HT-29 (cell line): ENCODE results near the gene ALG9. TPM values are rescaled to one million over a fixed set of nuclear protein-coding genes. Genes with fewer than 3 reads are reported as not detected.

ENCODE experiments used
- DNase-seq: peaks from one replicate; pipeline ENCODE4 v3.0.0-alpha.2; 2015; ENCODE audit warnings: low spot score
- total RNA-seq: library from RNA; depleted of rRNA; stranded (reverse); fragments of >200 nt; shearing (Covaris generic); gene quantifications from 2 replicates; pipeline ENCODE4 v1.2.3, GENCODE V29; 2014

ALG9 gene
- total RNA-seq, 1 experiment from 2014 or later, result 23.9 TPM

- no peak for DNase-seq
Measured at GRCh38 chr11:111879637-111879960, 8.2 kb upstream of the ALG9 start.

- peak; percentile 100 for DNase-seq
Measured at GRCh38 chr11:111878849-111879636, 7.7 kb upstream of the ALG9 start, which contains the start of the genes CFAP68 and FDXACB1. CFAP68 (plus strand) TSS chr11:111879541; CDS start chr11:111879561, 20 bp downstream. FDXACB1 (minus strand) TSS chr11:111879165; CDS start chr11:111879132, 33 bp downstream.

- DNase-seq, result no peak
Measured at GRCh38 chr11:111878385-111878848, 7.0 kb upstream of the ALG9 start.

GRCh38 chr11:111871693-111872161 is 346 bp upstream of the ALG9 start:
- DNase-seq, result peak; percentile 26

- DNase-seq, result no peak
Measured at GRCh38 chr11:111870522-111870885, 877 bp downstream of the ALG9 start.

- DNase-seq, result no peak
Measured at GRCh38 chr11:111870113-111870512, 1.3 kb downstream of the ALG9 start.

- DNase-seq, result no peak
Measured at GRCh38 chr11:111860257-111860656, 11.1 kb downstream of the ALG9 start.

- DNase-seq, result no peak
Measured at GRCh38 chr11:111855506-111855905, 15.9 kb downstream of the ALG9 start.

- DNase-seq, result no peak
Measured at GRCh38 chr11:111852103-111852502, 19.3 kb downstream of the ALG9 start.

GRCh38 chr11:111851636-111852035 is 19.7 kb downstream of the ALG9 start:
- peak; percentile 51 for DNase-seq

- no peak for DNase-seq
Measured at GRCh38 chr11:111851067-111851466, 20.3 kb downstream of the ALG9 start.

- no peak for DNase-seq
Measured at GRCh38 chr11:111849631-111850030, 21.8 kb downstream of the ALG9 start.

- DNase-seq, result no peak
Measured at GRCh38 chr11:111846636-111847035, 24.7 kb downstream of the ALG9 start.

GRCh38 chr11:111846063-111846462 is 25.3 kb downstream of the ALG9 start:
- DNase-seq, result no peak

GRCh38 chr11:111845276-111846028 is 25.9 kb downstream of the ALG9 start:
- no peak for DNase-seq

- DNase-seq, result no peak
Measured at GRCh38 chr11:111843661-111844060, 27.7 kb downstream of the ALG9 start.

GRCh38 chr11:111841370-111842053 is 29.9 kb downstream of the ALG9 start:
- peak; percentile 94 for DNase-seq

- no peak for DNase-seq
Measured at GRCh38 chr11:111840143-111840542, 31.2 kb downstream of the ALG9 start.

GRCh38 chr11:111838054-111838453 is 33.3 kb downstream of the ALG9 start:
- no peak for DNase-seq

- no peak for DNase-seq
Measured at GRCh38 chr11:111837366-111837891, 34.0 kb downstream of the ALG9 start.

- peak; percentile 57 for DNase-seq
Measured at GRCh38 chr11:111836721-111837120, 34.7 kb downstream of the ALG9 start.

- DNase-seq, result no peak
Measured at GRCh38 chr11:111836162-111836561, 35.2 kb downstream of the ALG9 start.
